H1 (cell line): ENCODE results near the gene TPRKB. TPM values are rescaled to one million over a fixed set of nuclear protein-coding genes. Genes with fewer than 3 reads are reported as not detected.

Source experiments
- CTCF ChIA-PET: fragments of 300-600 bp; sonication (Branson Sonifier 250); formaldehyde crosslinking; loops from one replicate; lab custom pipeline; 2021; ENCODE audit not compliant: partially characterized antibody; lab: Charles Lee
- POLR2A ChIA-PET: fragments of 300-600 bp; sonication (Branson Sonifier 250); formaldehyde crosslinking; loops from one replicate; lab custom pipeline; 2021; ENCODE audit warnings: inconsistent platforms; ENCODE audit not compliant: partially characterized antibody; lab: Charles Lee
- DNase-seq, 2 experiments: peaks; one replicate each; pipeline versions ENCODE4 v3.0.0 to v3.0.0-alpha.2; 2010 to 2022; ENCODE audit warnings: low spot score in 2 of 2, low read depth in 1 of 2, mixed read lengths in 1 of 2
- FAIRE-seq: peaks from 2 replicates; lab custom pipeline; 2011; peaks lifted over from hg19 to GRCh38; lab: Jason Lieb, UNC
- H2AFZ ChIP-seq: 2 replicates; pipeline ENCODE4 v1.8.1; 2012; ENCODE audit warnings: low read length, inconsistent platforms
- H2AK5ac ChIP-seq: 2 replicates; pipeline ENCODE4 v1.6.1; 2013; ENCODE audit warnings: low read depth, low read length
- H2BK120ac ChIP-seq: replicated peaks from 2 replicates; pipeline ENCODE3; 2013; ENCODE audit warnings: low read depth, low read length, inconsistent platforms
- H2BK12ac ChIP-seq: 2 replicates; pipeline ENCODE4 v1.6.1; 2013; ENCODE audit warnings: low read depth, low read length
- H2BK15ac ChIP-seq: 2 replicates; pipeline ENCODE4 v1.6.1; 2013; ENCODE audit warnings: low read length
- H2BK20ac ChIP-seq: 2 replicates; pipeline ENCODE4 v1.6.1; 2013; ENCODE audit warnings: low read length
- H2BK5ac ChIP-seq: 2 replicates; pipeline ENCODE4 v1.6.1; 2013; ENCODE audit warnings: low read depth, low read length
- H3K14ac ChIP-seq: 2 replicates; pipeline ENCODE4 v1.6.1; 2013; ENCODE audit warnings: inconsistent platforms; ENCODE audit not compliant: insufficient read length
- H3K18ac ChIP-seq: 2 replicates; pipeline ENCODE4 v1.6.1; 2013; ENCODE audit warnings: low read length; ENCODE audit errors: extremely low read depth
- H3K23ac ChIP-seq: 2 replicates; pipeline ENCODE4 v1.6.1; 2013; ENCODE audit warnings: inconsistent platforms; ENCODE audit not compliant: insufficient read length
- H3K23me2 ChIP-seq: 2 replicates; pipeline ENCODE4 v1.6.1; 2013; ENCODE audit warnings: low read depth, low read length
- H3K27ac ChIP-seq: 2 replicates; pipeline ENCODE4 v1.6.1; 2011; ENCODE audit warnings: low read depth, low read length, inconsistent platforms
- H3K27me3 ChIP-seq, 4 experiments: replicated peaks in 1 of 4; 1 replicate in 1 of 4; 2 replicates in 3 of 4; pipeline versions ENCODE4 v1.6.1 to v1.8.1; 2011 to 2013; ENCODE audit warnings: low read length in 3 of 4, mild to moderate bottlenecking in 3 of 4, inconsistent platforms in 2 of 4, mixed read lengths in 2 of 4, moderate library complexity in 1 of 4; ENCODE audit not compliant: control insufficient read depth in 3 of 4, insufficient read depth in 3 of 4; ENCODE audit errors: extremely low read depth in 1 of 4
- H3K36me3 ChIP-seq, 4 experiments: 2 replicates each; pipeline versions ENCODE4 v1.6.1 to v1.8.1; 2011 to 2013; ENCODE audit warnings: mild to moderate bottlenecking in 4 of 4, low read length in 3 of 4, moderate library complexity in 2 of 4, control low read depth in 1 of 4, inconsistent platforms in 1 of 4; ENCODE audit not compliant: insufficient read depth in 4 of 4, control insufficient read depth in 2 of 4
- H3K4ac ChIP-seq: replicated peaks from 2 replicates; pipeline ENCODE3; 2013; ENCODE audit warnings: low read length, low read depth, mixed read lengths, inconsistent platforms; ENCODE audit not compliant: insufficient read length
- H3K4me1 ChIP-seq, 4 experiments: replicated peaks in 1 of 4; 1 replicate in 1 of 4; 2 replicates in 3 of 4; pipeline versions ENCODE4 v1.6.1 to v1.8.1; 2011 to 2013; ENCODE audit warnings: low read length in 3 of 4, inconsistent platforms in 2 of 4, mixed read lengths in 1 of 4; ENCODE audit not compliant: insufficient read depth in 4 of 4, control insufficient read depth in 3 of 4
- H3K4me2 ChIP-seq, 2 experiments: 2 replicates each; pipeline versions ENCODE4 v1.6.1 to v1.8.1; 2011 to 2013; ENCODE audit warnings: low read depth in 2 of 2, low read length in 2 of 2, control low read depth in 1 of 2, inconsistent platforms in 1 of 2, mild to moderate bottlenecking in 1 of 2; ENCODE audit not compliant: insufficient read depth in 1 of 2
- H3K4me3 ChIP-seq, 4 experiments: fragments of 200-600, 300-600 bp in 1 of 4; sonication (generic), shearing (Covaris generic), sonication (Bioruptor Twin) in 1 of 4; 2 replicates each; pipeline versions ENCODE4 v1.5.1 to v1.8.1; 2011 to 2016; ENCODE audit warnings: low read length in 4 of 4, low read depth in 3 of 4, control low read depth in 2 of 4, inconsistent platforms in 2 of 4, mild to moderate bottlenecking in 2 of 4, mixed read lengths in 1 of 4, moderate library complexity in 1 of 4; ENCODE audit not compliant: insufficient read depth in 2 of 4; ENCODE audit errors: extremely low read depth in 1 of 4
- H3K56ac ChIP-seq: replicated peaks from 2 replicates; pipeline ENCODE3; 2013; ENCODE audit warnings: low read depth, mild to moderate bottlenecking, mixed read lengths, low read length, inconsistent platforms; ENCODE audit not compliant: insufficient read length
- H3K79me1 ChIP-seq: 2 replicates; pipeline ENCODE4 v1.6.1; 2013; ENCODE audit warnings: low read depth, low read length, control low read depth
- H3K79me2 ChIP-seq, 2 experiments: 2 replicates each; pipeline versions ENCODE4 v1.6.1 to v1.8.1; 2012 to 2013; ENCODE audit warnings: low read length in 2 of 2, mild to moderate bottlenecking in 2 of 2, inconsistent platforms in 1 of 2; ENCODE audit not compliant: insufficient read depth in 2 of 2, control insufficient read depth in 1 of 2
- H3K9ac ChIP-seq, 4 experiments: replicated peaks in 1 of 4; 1 replicate in 1 of 4; 2 replicates in 3 of 4; pipeline versions ENCODE4 v1.6.1 to v1.8.1; 2011 to 2013; ENCODE audit warnings: low read depth in 3 of 4, low read length in 3 of 4, control low read depth in 2 of 4, mild to moderate bottlenecking in 2 of 4, moderate library complexity in 2 of 4, inconsistent platforms in 1 of 4; ENCODE audit errors: extremely low read depth in 1 of 4
- H3K9me3 ChIP-seq, 2 experiments: 2 replicates each; pipeline versions ENCODE4 v1.6.1 to v1.8.1; 2012 to 2013; ENCODE audit warnings: mild to moderate bottlenecking in 2 of 2, moderate library complexity in 2 of 2, control low read depth in 1 of 2, inconsistent platforms in 1 of 2, low read depth in 1 of 2, low read length in 1 of 2, mixed read lengths in 1 of 2; ENCODE audit not compliant: insufficient read depth in 2 of 2
- H4K20me1 ChIP-seq, 2 experiments: replicated peaks in 1 of 2; 2 replicates each; pipeline versions ENCODE3 to v1.8.1; 2011 to 2013; ENCODE audit warnings: inconsistent platforms in 2 of 2, low read length in 2 of 2, mild to moderate bottlenecking in 1 of 2; ENCODE audit not compliant: insufficient read depth in 2 of 2, control insufficient read depth in 1 of 2
- H4K5ac ChIP-seq: 2 replicates; pipeline ENCODE4 v1.6.1; 2013; ENCODE audit warnings: low read length, low read depth, mixed read lengths, inconsistent platforms; ENCODE audit not compliant: insufficient read length
- H4K8ac ChIP-seq: 2 replicates; pipeline ENCODE4 v1.8.0; 2013; ENCODE audit warnings: mild to moderate bottlenecking, moderate library complexity, low read length, inconsistent platforms; ENCODE audit not compliant: insufficient read depth; ENCODE audit errors: extremely low read depth
- H4K91ac ChIP-seq: replicated peaks from 2 replicates; pipeline ENCODE3; 2013; ENCODE audit warnings: low read length, mixed read lengths, inconsistent platforms; ENCODE audit not compliant: insufficient read length
- CEBPB ChIP-seq: IDR thresholded peaks from 2 replicates; pipeline ENCODE4 v1.6.1; 2012; ENCODE audit warnings: low read depth, low read length
- EGR1 ChIP-seq: IDR thresholded peaks from 2 replicates; pipeline ENCODE4 v1.6.1; 2011; ENCODE audit warnings: low read depth, low read length, borderline replicate concordance
- USF2 ChIP-seq: IDR thresholded peaks from 2 replicates; pipeline ENCODE4 v1.6.1; 2011; ENCODE audit warnings: low read length, improper control_type of control experiment
- WGBS, 2 experiments: shearing (Covaris generic) in 1 of 2; methylation state at CpG; one replicate each; pipeline versions ENCODE4 v1.1.6 to v1.1.7; 2013 to 2015; ENCODE audit warnings: low lambda C conversion rate in 2 of 2, mixed read lengths in 2 of 2, inconsistent platforms in 1 of 2, low coverage in 1 of 2, missing lambda C conversion rate in 1 of 2; ENCODE audit not compliant: insufficient replicate concordance in 2 of 2, insufficient coverage in 1 of 2, insufficient read length in 1 of 2; ENCODE audit errors: extremely low coverage in 1 of 2, missing lambda C conversion rate in 1 of 2; 5-methylcytosine and 5-hydroxymethylcytosine counted together
- polyA plus RNA-seq, 7 experiments: library from polyadenylated mRNA; depleted of rRNA in 3 of 7; stranded (reverse) in 5 of 7; unstranded in 2 of 7; fragments of >200 nt in 5 of 7; fragments of 200-250 nt in 2 of 7; gene quantifications; 1 replicate in 5 of 7; 2 replicates in 1 of 7; 4 replicates in 1 of 7; pipeline versions ENCODE4 v1.2.1 to v1.2.3, GENCODE V29; 2011 to 2013; ENCODE audit warnings: missing spikeins in 2 of 7, mixed read lengths in 2 of 7
- total RNA-seq: library from RNA; stranded (reverse); fragmentation: NEBNext Ultra II Directional; extraction: Animal tissue kit (Norgen Biotek cat#: 25700); gene quantifications from 2 replicates; pipeline ENCODE4 v1.2.1, GENCODE V29; 2021
- TF ChIP-seq, protein P1 (sequence below): IDR thresholded peaks from 2 replicates; pipeline ENCODE4 v1.6.1; 2011; ENCODE audit warnings: low read depth, mild to moderate bottlenecking, low read length; ENCODE audit not compliant: insufficient read depth

Gene TPRKB
- total and polyA plus RNA-seq, 2 of the 8 experiments (the other 6 are each of a cell fraction or from before 2014, with no cell fraction given): 40.3 to 41.6 TPM

DNA sequence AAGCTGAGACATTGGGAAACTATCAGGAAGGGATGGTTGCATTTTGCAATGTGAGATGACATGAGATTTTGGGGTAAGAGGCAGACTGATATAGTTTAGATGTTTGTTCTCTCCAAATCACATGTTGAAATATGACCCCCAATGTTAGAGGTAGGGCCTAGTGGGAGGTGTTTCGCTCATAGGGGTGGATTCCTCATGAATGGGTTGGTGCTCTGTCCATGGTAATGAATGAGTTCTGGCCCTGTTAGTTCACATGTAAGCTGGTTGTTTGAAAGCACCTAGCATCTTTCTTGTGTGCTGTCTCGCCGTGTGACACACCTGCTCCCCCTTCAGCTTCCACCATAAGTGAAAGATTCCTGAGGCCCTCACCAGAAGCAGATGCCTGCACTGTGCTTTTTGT, 37.7 kb downstream of the TPRKB start:
- Histone ChIP-seq H3K79me2 (no peaks in the 10 kb centered on the region), H2BK20ac (no peak overlapping the region), H3K36me3 (no peaks in the 10 kb centered on the region), H3K4me2 (no peak overlapping the region), H4K5ac (no peak overlapping the region), H3K23me2 (no peaks in the 10 kb centered on the region), H2BK12ac (no peak overlapping the region), H3K27ac (no peak overlapping the region), H2BK120ac (no peak overlapping the region), H3K18ac (no peak overlapping the region), H3K9ac (no peak overlapping the region), H4K91ac (no peak overlapping the region), H4K20me1 (no peaks in the 10 kb centered on the region), H3K4me3 (no peak overlapping the region), H3K79me1 (no peaks in the 10 kb centered on the region), H3K9me3 (peaks cover 23 to 33% of the 10 kb centered on the region in 2 experiments; a peak in 3 of 4 replicates), H3K27me3 (no peaks in the 10 kb centered on the region), H3K56ac (no peak overlapping the region), H2BK15ac (no peak overlapping the region), H4K8ac (no peak overlapping the region), H3K14ac (no peak overlapping the region), H2AFZ (no peak overlapping the region), H2AK5ac (no peak overlapping the region), H3K4me1 (no peaks in the 10 kb centered on the region), H3K23ac (no peak overlapping the region), H2BK5ac (no peak overlapping the region), H3K4ac (no peak overlapping the region)
- ChIA-PET CTCF (interaction anchor here (0.9 to 1.0 kb wide), 3 partner anchors 9 to 17 kb away, joined by 3 read pairs; no protein-coding TSS in a partner anchor), POLR2A (no interaction called here)
- 88% methylated on average over 3 of the region's 3 CpGs; no CpG with 5 or more reads in 1 of the 2 experiments for WGBS, 2 experiments
- DNase-seq: no peak
- no peak for FAIRE-seq
- TF ChIP-seq, protein P1, sequence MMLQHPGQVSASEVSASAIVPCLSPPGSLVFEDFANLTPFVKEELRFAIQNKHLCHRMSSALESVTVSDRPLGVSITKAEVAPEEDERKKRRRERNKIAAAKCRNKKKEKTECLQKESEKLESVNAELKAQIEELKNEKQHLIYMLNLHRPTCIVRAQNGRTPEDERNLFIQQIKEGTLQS: no peak
- TF ChIP-seq CEBPB: no peak
- no peak for TF ChIP-seq USF2
- TF ChIP-seq EGR1: no peak
